ENCODE results near the gene NUTM2D.
"Not testable (repeated sequence)": the region's sequence is repeated elsewhere in the genome, so short reads cannot be mapped to it uniquely, and the experiment has no call there.

NUTM2D gene, protein sequence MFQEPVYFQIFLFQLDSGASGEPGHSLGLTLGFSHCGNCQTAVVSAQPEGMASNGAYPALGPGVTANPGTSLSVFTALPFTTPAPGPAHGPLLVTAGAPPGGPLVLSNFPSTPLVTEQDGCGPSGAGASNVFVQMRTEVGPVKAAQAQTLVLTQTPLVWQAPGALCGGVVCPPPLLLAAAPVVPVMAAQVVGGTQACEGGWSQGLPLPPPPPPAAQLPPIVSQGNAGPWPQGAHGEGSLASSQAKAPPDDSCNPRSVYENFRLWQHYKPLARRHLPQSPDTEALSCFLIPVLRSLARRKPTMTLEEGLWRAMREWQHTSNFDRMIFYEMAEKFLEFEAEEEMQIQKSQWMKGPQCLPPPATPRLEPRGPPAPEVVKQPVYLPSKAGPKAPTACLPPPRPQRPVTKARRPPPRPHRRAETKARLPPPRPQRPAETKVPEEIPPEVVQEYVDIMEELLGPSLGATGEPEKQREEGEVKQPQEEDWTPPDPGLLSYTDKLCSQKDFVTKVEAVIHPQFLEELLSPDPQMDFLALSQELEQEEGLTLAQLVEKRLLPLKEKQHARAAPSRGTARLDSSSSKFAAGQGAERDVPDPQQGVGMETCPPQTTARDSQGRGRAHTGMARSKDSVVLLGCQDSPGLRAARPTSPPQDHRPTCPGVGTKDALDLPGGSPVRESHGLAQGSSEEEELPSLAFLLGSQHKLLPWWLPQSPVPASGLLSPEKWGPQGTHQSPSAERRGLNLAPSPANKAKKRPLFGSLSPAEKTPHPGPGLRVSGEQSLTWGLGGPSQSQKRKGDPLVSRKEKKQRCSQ

GRCh38 chr10:87357444-87357843, at the start of gene NUTM2D:
Gene NUTM2D (plus strand): TSS chr10:87357744. CDS start chr10:87358266, 522 bp downstream.
- DNase-seq (ENCODE audit: low read depth): not testable (repeated sequence)

- DNase-seq (ENCODE audit: low read depth): not testable (repeated sequence)
Observed at GRCh38 chr10:87308702-87309101, 48.8 kb upstream of the NUTM2D start.

DNA sequence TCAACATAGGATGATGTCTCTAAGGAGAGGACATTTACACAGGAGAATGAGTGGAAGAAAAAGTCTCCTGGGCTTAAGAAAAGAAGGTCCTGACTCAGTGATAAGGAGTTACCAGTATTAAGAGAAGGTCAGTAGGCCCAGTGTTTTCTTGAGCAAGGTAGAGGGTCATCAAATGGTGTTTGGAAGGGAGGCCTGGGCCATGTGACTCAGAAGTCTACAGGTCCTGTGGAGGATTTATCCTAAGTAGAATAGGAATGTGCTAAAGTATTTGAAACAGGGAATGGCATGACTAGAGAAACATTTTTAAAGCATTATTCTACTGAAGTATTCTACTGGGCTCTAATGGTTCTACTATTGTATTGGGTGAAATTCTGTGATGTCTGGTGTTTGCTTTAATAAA, 47.9 kb upstream of the NUTM2D start:
- not testable (repeated sequence) for DNase-seq (ENCODE audit: low read depth)

GRCh38 chr10:87311521-87311920, 46.0 kb upstream of the NUTM2D start:
- not testable (repeated sequence) for DNase-seq (ENCODE audit: low read depth)

DNA sequence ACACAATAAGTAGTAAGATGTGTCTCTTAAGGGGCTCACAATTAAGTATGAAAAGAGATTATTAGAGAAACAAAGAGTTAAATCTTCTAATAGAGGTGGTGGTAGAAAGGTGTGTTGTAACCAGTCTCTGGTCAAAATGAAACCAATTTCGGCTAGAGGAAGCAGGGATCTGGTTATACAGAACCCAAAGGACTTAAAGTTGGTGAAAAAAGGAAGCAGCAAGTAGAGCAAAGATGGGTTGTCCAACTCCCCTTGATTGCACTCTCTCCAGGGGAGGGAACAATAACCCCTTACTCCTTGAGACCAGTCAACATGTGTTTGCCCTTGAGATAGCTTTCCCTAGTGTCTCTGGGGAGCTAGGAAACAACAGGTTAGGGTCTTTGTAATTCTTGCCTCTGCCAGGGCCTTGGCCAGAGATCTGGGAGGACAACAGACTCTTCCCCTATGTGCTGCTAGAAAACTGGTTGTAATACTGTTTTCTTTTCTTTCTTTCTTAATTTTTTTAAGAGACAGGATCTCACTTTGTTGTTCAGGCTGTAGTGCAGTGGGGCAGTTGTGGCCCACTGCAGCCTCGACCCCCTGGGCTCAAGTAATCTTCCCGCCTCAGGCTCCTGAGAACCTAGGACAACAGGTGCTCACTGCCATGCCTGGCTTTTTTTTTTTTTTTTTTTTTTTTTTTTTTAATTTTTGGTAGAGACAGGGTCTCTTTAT, 43.7 kb upstream of the NUTM2D start:
- not testable (repeated sequence) for DNase-seq (ENCODE audit: low read depth)

- not testable (repeated sequence) for DNase-seq (ENCODE audit: low read depth)
Observed at GRCh38 chr10:87314360-87314973, 43.1 kb upstream of the NUTM2D start.

GRCh38 chr10:87321505-87321904, 36.0 kb upstream of the NUTM2D start:
- not testable (repeated sequence) for DNase-seq (ENCODE audit: low read depth)

- not testable (repeated sequence) for DNase-seq (ENCODE audit: low read depth)
Observed at GRCh38 chr10:87324559-87324958, 33.0 kb upstream of the NUTM2D start.

GRCh38 chr10:87327958-87328357, 29.6 kb upstream of the NUTM2D start:
- not testable (repeated sequence) for DNase-seq (ENCODE audit: low read depth)

GRCh38 chr10:87329131-87329530, 28.4 kb upstream of the NUTM2D start:
- not testable (repeated sequence) for DNase-seq (ENCODE audit: low read depth)

DNA sequence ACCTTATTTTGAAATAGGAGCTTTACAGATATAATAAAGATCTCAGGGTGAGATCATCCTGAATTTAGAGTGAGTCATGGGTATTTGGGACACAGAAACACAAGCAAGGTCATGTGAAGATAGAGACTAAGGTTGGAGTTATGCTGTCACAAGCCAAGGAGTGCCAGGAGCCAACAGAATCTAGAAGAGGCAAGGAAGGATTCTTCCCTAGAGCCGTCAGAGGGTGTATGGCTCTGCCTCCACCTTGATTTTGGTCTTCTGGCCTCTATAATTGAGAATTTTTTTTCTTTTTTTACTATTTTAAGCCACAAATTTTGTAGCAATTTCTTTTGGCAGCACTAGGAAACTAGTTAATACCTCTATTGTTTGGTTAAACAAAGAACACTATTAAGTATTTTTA, 24.9 kb upstream of the NUTM2D start:
- DNase-seq (ENCODE audit: low read depth): not testable (repeated sequence)

GRCh38 chr10:87340411-87340810, 17.1 kb upstream of the NUTM2D start:
- DNase-seq (ENCODE audit: low read depth): not testable (repeated sequence)

- not testable (repeated sequence) for DNase-seq (ENCODE audit: low read depth)
Observed at GRCh38 chr10:87341546-87342142, 15.9 kb upstream of the NUTM2D start.

- peak; percentile 27 for DNase-seq (ENCODE audit: low read depth)
Observed at GRCh38 chr10:87342249-87342710, 15.3 kb upstream of the NUTM2D start.

DNA sequence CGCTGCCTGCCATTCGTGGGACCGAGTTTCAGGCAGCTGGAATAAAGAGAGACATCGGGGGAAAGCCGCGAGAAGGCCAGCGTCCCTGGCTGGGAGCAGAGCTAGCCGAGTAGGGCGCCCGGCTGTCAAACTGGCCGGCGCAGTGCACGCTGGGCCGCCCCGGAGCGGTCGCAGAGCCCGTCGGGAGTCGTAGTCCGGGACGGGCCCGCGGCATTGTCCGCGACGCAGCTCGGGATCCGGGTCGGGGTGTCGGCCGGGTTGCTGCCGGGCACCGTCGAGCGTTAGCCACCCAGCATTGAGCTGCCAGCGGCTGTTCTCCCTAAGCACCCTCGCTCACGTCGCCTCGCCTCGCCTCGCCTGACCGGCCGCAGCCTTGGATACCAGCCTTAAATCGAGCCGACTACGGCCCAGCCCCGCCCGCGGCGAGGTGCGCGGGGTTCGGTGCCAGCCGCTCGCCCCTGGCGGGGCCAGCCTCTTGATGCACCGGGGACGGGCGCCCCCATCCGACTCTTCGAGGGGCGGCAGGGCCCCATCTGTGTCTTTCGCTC, 14.8 kb upstream of the NUTM2D start:
- DNase-seq (ENCODE audit: low read depth): peak; percentile 7

DNA sequence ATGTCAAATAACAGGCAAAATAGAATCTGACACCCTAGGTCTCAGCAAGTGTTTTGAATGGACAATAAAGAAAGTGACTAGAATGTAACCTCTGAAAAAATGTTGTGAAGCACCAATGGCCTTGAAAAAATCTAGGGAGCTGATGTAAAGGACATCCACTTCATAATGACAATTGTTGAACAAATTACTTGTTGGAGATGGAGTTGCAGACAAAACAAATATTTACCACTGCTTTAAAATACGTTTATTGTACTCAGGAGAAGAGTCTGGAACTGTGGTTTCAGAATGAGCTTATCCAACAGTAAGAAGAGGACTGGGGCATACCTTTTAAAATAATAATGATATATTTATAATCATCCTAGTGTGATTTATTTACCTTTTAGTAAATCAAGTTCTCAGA, 11.8 kb upstream of the NUTM2D start:
- not testable (repeated sequence) for DNase-seq (ENCODE audit: low read depth)

- not testable (repeated sequence) for DNase-seq (ENCODE audit: low read depth)
Observed at GRCh38 chr10:87350161-87350560, 7.4 kb upstream of the NUTM2D start.

DNA sequence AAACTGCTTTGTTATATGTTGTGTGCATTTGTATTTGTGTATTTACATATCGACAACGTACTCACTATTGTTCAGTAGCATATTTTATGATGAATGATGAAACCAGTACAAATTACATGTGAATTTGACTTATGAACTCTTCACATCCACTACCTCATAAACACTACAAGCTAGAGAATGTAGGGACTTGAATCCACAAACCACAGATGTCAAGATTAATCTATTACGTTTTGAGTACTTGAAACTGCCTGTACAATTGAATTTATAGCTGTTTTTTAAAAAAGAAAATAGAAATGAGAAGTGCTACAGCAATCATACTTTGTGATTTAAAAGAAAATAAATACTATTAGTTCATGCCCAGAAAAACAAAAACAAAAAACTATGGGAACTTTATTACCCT, 4.7 kb upstream of the NUTM2D start:
- DNase-seq (ENCODE audit: low read depth): not testable (repeated sequence)

- DNase-seq (ENCODE audit: low read depth): not testable (repeated sequence)
Observed at GRCh38 chr10:87355110-87355509, 2.4 kb upstream of the NUTM2D start.

- not testable (repeated sequence) for DNase-seq (ENCODE audit: low read depth)
Observed at GRCh38 chr10:87358159-87358558, 615 bp downstream of the NUTM2D start.
